ENCODE data around the gene ZFC3H1. TPM values are rescaled to one million over a fixed set of nuclear protein-coding genes. Genes with fewer than 3 reads are reported as not detected.

ZFC3H1 gene
- polyA plus RNA-seq, 1 experiment: 55.5 TPM

- no peak for TF ChIP-seq CTCF (IDR thresholded peaks at IDR 0.05; ENCODE audit: low read depth, low read length)
- no peak overlapping the region for H3K27ac ChIP-seq (ENCODE audit: low read depth, low read length)
- no peaks in the 10 kb centered on the region for H3K27me3 ChIP-seq (ENCODE audit: control insufficient read depth, insufficient read depth, low read length)
- H3K9me3 ChIP-seq (ENCODE audit: control insufficient read depth, insufficient read depth, low read length): no peaks in the 10 kb centered on the region
- ChIA-PET POLR2A (interaction anchor here (1.0 to 2.0 kb wide), 3 partner anchors 23 to 61 kb away, joined by 3 to 41 read pairs (median 12); partner anchors contain the start of genes THAP2 and ZFC3H1), CTCF (interaction anchor here (0.6 to 3.8 kb wide), 10 partner anchors 9 to 1392 kb away, joined by 3 to 26 read pairs (median 4); partner anchors contain the start of genes RAB21, THAP2 and ZFC3H1)
- peak overlapping the region; percentile 84 for H3K4me3 ChIP-seq (ENCODE audit: low read depth, low read length)
- DNase-seq (ENCODE audit: low read depth, low spot score): no peak
Measured at GRCh38 chr12:71686658-71687025, 23.0 kb upstream of the ZFC3H1 start.

GRCh38 chr12:71685914-71686657, 22.4 kb upstream of the ZFC3H1 start, which contains the start of gene TMEM19:
TSS of gene TMEM19 (plus strand) at chr12:71686082. CDS start at chr12:71686681, 599 bp downstream.
- DNase-seq (ENCODE audit: low read depth, low spot score): peak; percentile 62
- TF ChIP-seq CTCF (IDR thresholded peaks at IDR 0.05; ENCODE audit: low read depth, low read length): peak; percentile 36
- Histone ChIP-seq H3K27ac (ENCODE audit: low read depth, low read length) (no peak within 1 kb of the TSS), H3K4me3 (ENCODE audit: low read depth, low read length) (peak within 1 kb of the TSS; percentile 84), H3K27me3 (ENCODE audit: control insufficient read depth, insufficient read depth, low read length) (no peaks in the 10 kb centered on the region), H3K9me3 (ENCODE audit: control insufficient read depth, insufficient read depth, low read length) (no peaks in the 10 kb centered on the region)
- ChIA-PET CTCF (interaction anchor here (0.5 to 3.8 kb wide), 11 partner anchors 8 to 1392 kb away, joined by 3 to 26 read pairs (median 4); partner anchors contain the start of genes RAB21, THAP2 and ZFC3H1), POLR2A (interaction anchor here (1.0 to 2.0 kb wide), 4 partner anchors 23 to 61 kb away, joined by 3 to 41 read pairs (median 8); partner anchors contain the start of genes THAP2 and ZFC3H1)

- Histone ChIP-seq H3K4me3 (ENCODE audit: low read depth, low read length) (peak overlapping the region; percentile 84), H3K9me3 (ENCODE audit: control insufficient read depth, insufficient read depth, low read length) (no peaks in the 10 kb centered on the region), H3K27ac (ENCODE audit: low read depth, low read length) (no peak overlapping the region), H3K27me3 (ENCODE audit: control insufficient read depth, insufficient read depth, low read length) (no peaks in the 10 kb centered on the region)
- ChIA-PET POLR2A (interaction anchor here (1.0 to 2.0 kb wide), 3 partner anchors 22 to 62 kb away, joined by 3 to 41 read pairs (median 12); partner anchors contain the start of genes THAP2 and ZFC3H1), CTCF (interaction anchor here (0.5 to 3.8 kb wide), 11 partner anchors 8 to 271 kb away, joined by 3 to 26 read pairs (median 8); partner anchors contain the start of genes RAB21, THAP2 and ZFC3H1)
- no peak for TF ChIP-seq CTCF (IDR thresholded peaks at IDR 0.05; ENCODE audit: low read depth, low read length)
- DNase-seq (ENCODE audit: low read depth, low spot score): no peak
Measured at GRCh38 chr12:71685312-71685906, 21.8 kb upstream of the ZFC3H1 start.

GRCh38 chr12:71684081-71684480, 20.4 kb upstream of the ZFC3H1 start:
- no peaks in the 10 kb centered on the region for H3K27me3 ChIP-seq (ENCODE audit: control insufficient read depth, insufficient read depth, low read length)
- POLR2A ChIA-PET: interaction anchor here (0.9 kb wide), 1 partner anchor 20 kb away, joined by 3 read pairs; the partner anchor contains the start of genes THAP2 and ZFC3H1
- no peak overlapping the region for H3K4me3 ChIP-seq (ENCODE audit: low read depth, low read length)
- DNase-seq (ENCODE audit: low read depth, low spot score): no peak
- CTCF ChIA-PET: interaction anchor here (1.7 to 3.8 kb wide), 3 partner anchors 20 to 63 kb away, joined by 8 to 26 read pairs (median 9); partner anchors contain the start of genes THAP2 and ZFC3H1
- no peaks in the 10 kb centered on the region for H3K9me3 ChIP-seq (ENCODE audit: control insufficient read depth, insufficient read depth, low read length)
- no peak overlapping the region for H3K27ac ChIP-seq (ENCODE audit: low read depth, low read length)
- no peak for TF ChIP-seq CTCF (IDR thresholded peaks at IDR 0.05; ENCODE audit: low read depth, low read length)

All from AG04450 (cell line).